ENCODE results near the gene DUOXA2. TPM values are rescaled to one million over a fixed set of nuclear protein-coding genes. Genes with fewer than 3 reads are reported as not detected.

Gene DUOXA2
- total RNA-seq, result not detected in 2 replicates

DNA sequence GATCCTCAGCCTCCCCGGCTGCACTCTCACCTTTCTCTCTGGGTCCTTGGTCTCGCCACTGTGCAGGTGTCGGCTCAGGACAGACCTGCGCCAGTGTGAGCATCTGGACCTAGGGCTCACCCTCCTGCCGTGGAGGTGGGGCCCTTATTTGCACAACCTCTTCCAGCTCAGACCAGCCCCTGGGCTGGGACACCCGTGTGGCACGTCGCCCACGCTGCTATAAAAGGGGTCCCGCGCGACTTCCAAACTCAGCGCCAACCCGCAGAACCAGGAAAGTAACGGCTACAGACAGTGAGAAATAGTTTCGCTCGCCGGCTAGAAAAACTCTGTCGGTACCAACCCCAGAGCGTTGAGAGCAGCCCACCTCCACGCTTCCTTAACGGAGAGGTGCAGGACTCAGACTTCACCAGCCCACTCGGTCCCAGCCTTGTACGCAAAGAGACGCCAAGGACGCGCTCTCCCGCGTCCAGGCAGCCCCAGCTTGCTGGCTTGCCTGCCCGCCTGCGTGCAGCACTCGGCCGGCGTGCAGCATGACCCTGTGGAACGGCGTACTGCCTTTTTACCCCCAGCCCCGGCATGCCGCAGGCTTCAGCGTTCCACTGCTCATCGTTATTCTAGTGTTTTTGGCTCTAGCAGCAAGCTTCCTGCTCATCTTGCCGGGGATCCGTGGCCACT lies at the start of gene DUOXA2, which contains the start of gene DUOX2:
DUOXA2 (plus strand) TSS at position 251 of the 675 bp plus-strand sequence; CDS start at position 531, 280 bp downstream.
DUOX2 (minus strand) TSS at position 97 of the 675 bp plus-strand sequence. CDS start 761 bp downstream, outside the sequence.

DNA sequence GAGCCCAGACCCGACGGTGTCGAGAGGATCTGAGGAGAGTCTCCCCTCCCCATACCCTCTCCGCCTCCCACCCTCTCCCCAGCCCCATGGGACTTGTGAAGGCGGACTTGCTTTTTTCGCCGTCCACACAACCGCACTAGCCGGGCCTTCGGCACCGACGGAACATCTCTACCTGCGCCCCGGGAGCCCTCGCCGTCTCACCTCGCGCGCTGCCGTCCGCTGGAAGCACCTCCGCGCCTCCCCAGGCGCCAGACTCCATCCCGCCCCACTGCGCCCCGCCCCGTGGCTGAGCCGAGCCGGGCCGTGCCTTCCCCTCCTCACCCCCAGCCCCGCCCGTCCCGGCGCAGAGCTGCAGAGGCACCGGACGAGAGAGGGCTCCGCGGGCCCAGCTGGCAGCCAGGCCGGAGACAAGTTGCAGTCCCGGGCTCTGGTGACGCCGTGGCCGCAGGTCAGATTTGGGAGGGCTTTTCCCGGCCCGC lies 15.6 kb downstream of the DUOXA2 start, which contains the start of the genes DUOX1 and DUOXA1:
DUOX1 (plus strand) TSS at position 344 of the 479 bp plus-strand sequence. CDS start 1,973 bp downstream, outside the sequence.
DUOXA1 (minus strand) TSS at position 229 of the 479 bp plus-strand sequence. CDS start 6,865 bp downstream, outside the sequence.

Other genes starting within 250 kb of the DUOXA2 start
- gene TERB2, start 157.6 kb upstream of the DUOXA2 start, total RNA-seq, result not detected in 2 replicates
- 21.6 and 27.1 TPM in 2 replicates for gene SORD, start 91.1 kb upstream of the DUOXA2 start, total RNA-seq
- gene DUOX2, start 154 bp upstream of the DUOXA2 start, total RNA-seq, result 1.4 and 5.1 TPM in 2 replicates
- 22.0 and 23.2 TPM in 2 replicates for gene DUOXA1, start 15.6 kb downstream of the DUOXA2 start, total RNA-seq
- 7.5 and 11.0 TPM in 2 replicates for gene DUOX1, start 15.7 kb downstream of the DUOXA2 start, total RNA-seq
- gene SHF, start 73.6 kb downstream of the DUOXA2 start, total RNA-seq, result 10.6 and 19.2 TPM in 2 replicates
- gene SLC28A2, start 137.9 kb downstream of the DUOXA2 start, total RNA-seq, result not detected in 2 replicates

Measured in placental epithelial cell (primary cell).